PC-3 (cell line): Measurements from ENCODE around the gene ADH5. TPM values are rescaled to one million over a fixed set of nuclear protein-coding genes. Genes with fewer than 3 reads are reported as not detected.

ENCODE experiments used
- ATAC-seq: fragments of 200-7000 bp; cut with Tn5 transposase; 2 replicates; pipeline ENCODE4 v1.9.1; 2020; ENCODE audit warnings: mild to moderate bottlenecking, moderate library complexity
- BruUV-seq: library from RNA; stranded (reverse); fragments of 400-500 nt; replicated peaks from 2 replicates; lab custom pipeline; 2021; lab: Mats Ljungman, UMichigan
- CTCF ChIA-PET: fragments of 300-600 bp; sonication (Branson Sonifier 250); formaldehyde crosslinking; loops from one replicate; lab custom pipeline; 2022; ENCODE audit warnings: antibody characterized with exemption; lab: Charles Lee
- POLR2A ChIA-PET: fragments of 300-600 bp; sonication (Branson Sonifier 250); formaldehyde crosslinking; loops from one replicate; lab custom pipeline; 2022; ENCODE audit warnings: antibody characterized with exemption; ENCODE audit not compliant: unreplicated experiment; lab: Charles Lee
- DNase-seq: peaks from one replicate; pipeline ENCODE4 v3.0.0-alpha.2; 2015
- H2AFZ ChIP-seq: fragments of 300-600 bp; sonication (generic); 2 replicates; pipeline ENCODE4 v1.6.0; 2016; ENCODE audit warnings: antibody characterized with exemption, low read length
- H3F3A ChIP-seq: fragments of 300-600 bp; sonication (generic); one replicate; pipeline ENCODE4 v1.6.0; 2017; ENCODE audit warnings: antibody characterized with exemption, low read length, control low read depth, mild to moderate bottlenecking; ENCODE audit not compliant: unreplicated experiment
- H3K27ac ChIP-seq: fragments of 300-600 bp; sonication (generic); 2 replicates; pipeline ENCODE4 v1.5.1; 2016; ENCODE audit warnings: mild to moderate bottlenecking, low read length
- H3K27me3 ChIP-seq: fragments of 300-600 bp; sonication (generic); 2 replicates; pipeline ENCODE4 v1.6.1; 2016; ENCODE audit warnings: low read length, mixed read lengths
- H3K36me3 ChIP-seq: fragments of 300-600 bp; sonication (generic); 2 replicates; pipeline ENCODE4 v1.6.1; 2016; ENCODE audit warnings: low read depth, mixed run types, low read length, mixed read lengths
- H3K4me1 ChIP-seq: fragments of 300-600 bp; sonication (generic); 2 replicates; pipeline ENCODE4 v1.5.1; 2016; ENCODE audit warnings: low read length; ENCODE audit not compliant: insufficient read depth
- H3K4me2 ChIP-seq: fragments of 300-600 bp; sonication (generic); 2 replicates; pipeline ENCODE4 v1.6.0; 2016; ENCODE audit warnings: low read length
- H3K4me3 ChIP-seq: fragments of 300-600 bp; sonication (generic); 2 replicates; pipeline ENCODE4 v1.5.1; 2016; ENCODE audit warnings: mild to moderate bottlenecking, low read length, mixed read lengths
- H3K79me2 ChIP-seq: fragments of 300-600 bp; sonication (generic); 2 replicates; pipeline ENCODE4 v1.6.1; 2017; ENCODE audit warnings: low read length, mixed read lengths
- H3K9ac ChIP-seq: fragments of 300-600 bp; sonication (generic); 2 replicates; pipeline ENCODE4 v1.6.0; 2016; ENCODE audit warnings: mild to moderate bottlenecking, low read length
- H3K9me2 ChIP-seq: fragments of 300-600 bp; sonication (generic); replicated peaks from 2 replicates; pipeline ENCODE4 v1.6.1; 2016; ENCODE audit warnings: mixed run types, low read length, mixed read lengths
- H3K9me3 ChIP-seq: fragments of 300-600 bp; sonication (generic); 2 replicates; pipeline ENCODE4 v1.6.1; 2016; ENCODE audit warnings: low read length, mixed read lengths
- H4K20me1 ChIP-seq: fragments of 300-600 bp; sonication (generic); 2 replicates; pipeline ENCODE4 v1.6.1; 2016; ENCODE audit warnings: low read length, mixed read lengths
- CTCF ChIP-seq: fragments of 300-600 bp; sonication (generic); conservative IDR thresholded peaks from 2 replicates; pipeline ENCODE4 v1.5.1; 2017; ENCODE audit warnings: antibody characterized with exemption, low read depth, mild to moderate bottlenecking, low read length
- EZH2 ChIP-seq: fragments of 300-600 bp; sonication (generic); IDR thresholded peaks from one replicate; pipeline ENCODE4 v1.6.1; 2017; ENCODE audit warnings: antibody characterized with exemption, mild to moderate bottlenecking, low read length; ENCODE audit not compliant: unreplicated experiment
- EZH2phosphoT487 ChIP-seq: fragments of 300-600 bp; sonication (generic); IDR thresholded peaks from 2 replicates; pipeline ENCODE4 v1.6.1; 2018; ENCODE audit warnings: mild to moderate bottlenecking, antibody characterized with exemption, low read length, borderline replicate concordance
- intact Hi-C: fragments of 100-400 bp; cut with micrococcal nuclease; formaldehyde crosslinking; loops from 2 replicates; pipeline ENCODE4 v1.9.0; 2023
- total RNA-seq: library from RNA; depleted of rRNA; stranded (reverse); fragments of >200 nt; gene quantifications from 2 replicates; pipeline ENCODE4 v1.2.3, GENCODE V29; 2014

Gene ADH5
- total RNA-seq, 1 experiment from 2014 or later, result 94.5 TPM

- H4K20me1 ChIP-seq, result no peaks in the 10 kb centered on the region
- H3K9me3 ChIP-seq, result no peaks in the 10 kb centered on the region
- ATAC-seq (no peak), DNase-seq (no peak)
- no peaks in the 10 kb centered on the region for H3F3A ChIP-seq
- no peak overlapping the region for H3K4me2 ChIP-seq
- H3K36me3 ChIP-seq, result no peaks in the 10 kb centered on the region
- H3K9me2 ChIP-seq, result no peaks in the 10 kb centered on the region
- TF ChIP-seq EZH2phosphoT487 (no peak), CTCF (no peak), EZH2 (no peak)
- no peaks in the 10 kb centered on the region for H3K27me3 ChIP-seq
- H3K27ac ChIP-seq, result no peak overlapping the region
- ChIA-PET CTCF (no interaction called here), POLR2A (no interaction called here)
- H3K79me2 ChIP-seq, result no peaks in the 10 kb centered on the region
- H3K4me1 ChIP-seq, result no peaks in the 10 kb centered on the region
- H3K9ac ChIP-seq, result no peak overlapping the region
- no TSS peak for BruUV-seq
- no peak overlapping the region for H3K4me3 ChIP-seq
- intact Hi-C loops, result no loop called here
- H2AFZ ChIP-seq, result no peak overlapping the region
These were observed 15.6 kb upstream of the ADH5 start for GRCh38 chr4:99104153-99104552.

- no TSS peak for BruUV-seq
- Histone ChIP-seq H3K4me3 (no peak overlapping the region), H4K20me1 (no peaks in the 10 kb centered on the region), H3K9me2 (no peaks in the 10 kb centered on the region), H3K9me3 (no peaks in the 10 kb centered on the region), H3F3A (no peaks in the 10 kb centered on the region), H2AFZ (no peak overlapping the region), H3K36me3 (no peaks in the 10 kb centered on the region), H3K27ac (no peak overlapping the region), H3K79me2 (no peaks in the 10 kb centered on the region), H3K4me1 (no peaks in the 10 kb centered on the region), H3K27me3 (no peaks in the 10 kb centered on the region), H3K9ac (no peak overlapping the region), H3K4me2 (no peak overlapping the region)
- no peak for ATAC-seq
- TF ChIP-seq EZH2 (no peak), EZH2phosphoT487 (no peak)
- intact Hi-C loops, result no loop called here
- DNase-seq, result no peak
- ChIA-PET CTCF (no interaction called here), POLR2A (no interaction called here)
These were observed 14.6 kb upstream of the ADH5 start for GRCh38 chr4:99103166-99103565.

GRCh38 chr4:99102634-99103033, 14.0 kb upstream of the ADH5 start:
- Histone ChIP-seq H4K20me1 (no peaks in the 10 kb centered on the region), H3F3A (no peaks in the 10 kb centered on the region), H2AFZ (no peak overlapping the region), H3K79me2 (no peaks in the 10 kb centered on the region), H3K9me3 (no peaks in the 10 kb centered on the region), H3K9me2 (no peaks in the 10 kb centered on the region), H3K9ac (no peak overlapping the region), H3K4me1 (no peaks in the 10 kb centered on the region), H3K4me2 (no peak overlapping the region), H3K27ac (no peak overlapping the region), H3K27me3 (no peaks in the 10 kb centered on the region), H3K4me3 (no peak overlapping the region), H3K36me3 (no peaks in the 10 kb centered on the region)
- ATAC-seq (no peak), DNase-seq (no peak)
- BruUV-seq, result no TSS peak
- CTCF ChIA-PET, result no interaction called here
- TF ChIP-seq EZH2 (no peak), EZH2phosphoT487 (no peak), CTCF (no peak)
- POLR2A ChIA-PET, result no interaction called here
- intact Hi-C loops, result no loop called here
